ENCODE results near the gene RHOBTB3. TPM values are rescaled to one million over a fixed set of nuclear protein-coding genes. Genes with fewer than 3 reads are reported as not detected.

Gene RHOBTB3
- total RNA-seq, 1 experiment from 2014 or later: 85.6 TPM

- BruUV-seq (replicated peaks): no TSS peak
Measured at GRCh38 chr5:95837492-95837891, 106.4 kb downstream of the RHOBTB3 start.

GRCh38 chr5:95838001-95838520 lies 106.9 kb downstream of the RHOBTB3 start:
- Mint-ChIP-seq H3K9me3 (ENCODE audit: unreplicated experiment) (no peaks in the 10 kb centered on the region), H3K4me1 (ENCODE audit: low read depth, unreplicated experiment) (peaks cover 18% of the 10 kb centered on the region), H3K27ac (ENCODE audit: unreplicated experiment) (no peak overlapping the region), H3K4me3 (ENCODE audit: unreplicated experiment) (no peak overlapping the region), H3K27me3 (ENCODE audit: insufficient read depth, unreplicated experiment) (no peaks in the 10 kb centered on the region), H3K36me3 (ENCODE audit: insufficient read depth, unreplicated experiment) (peaks cover 8% of the 10 kb centered on the region)
- no peak for DNase-seq
- Histone ChIP-seq H3K4me1 (no peaks in the 10 kb centered on the region), H3K9me3 (no peaks in the 10 kb centered on the region), H3K36me3 (ENCODE audit: control insufficient read depth, insufficient read depth, low read length) (no peaks in the 10 kb centered on the region), H3K27me3 (replicated peaks; ENCODE audit: control insufficient read depth, insufficient read depth, low read length) (no peaks in the 10 kb centered on the region), H3K4me3 (ENCODE audit: low read depth, low read length) (no peak overlapping the region)
- ChIA-PET CTCF (interaction anchor here (1.2 kb wide), 1 partner anchor 9 kb away, joined by 3 read pairs; no protein-coding TSS in a partner anchor), POLR2A (no interaction called here)
- intact Hi-C loops (cut with micrococcal nuclease; ENCODE audit: unreplicated experiment): no loop called here
- no TSS peak for BruUV-seq (replicated peaks)
- no peak for TF ChIP-seq CTCF (IDR thresholded peaks at IDR 0.05; ENCODE audit: insufficient read depth in 1 of 2, low read depth in 1 of 2, low read length in 1 of 2, severe bottlenecking in 1 of 2, unreplicated experiment in 1 of 2)

More at GRCh38 chr5:95837492-95837891, 106.4 kb downstream of the RHOBTB3 start:
- intact Hi-C loops (cut with micrococcal nuclease; ENCODE audit: unreplicated experiment): no loop called here
- ChIA-PET POLR2A (no interaction called here), CTCF (interaction anchor here (1.2 kb wide), 1 partner anchor 9 kb away, joined by 3 read pairs; no protein-coding TSS in a partner anchor)
- no peak for DNase-seq
- Mint-ChIP-seq H3K36me3 (ENCODE audit: insufficient read depth, unreplicated experiment) (peaks cover 8% of the 10 kb centered on the region), H3K9me3 (ENCODE audit: unreplicated experiment) (no peaks in the 10 kb centered on the region), H3K4me1 (ENCODE audit: low read depth, unreplicated experiment) (peaks cover 24% of the 10 kb centered on the region), H3K27me3 (ENCODE audit: insufficient read depth, unreplicated experiment) (no peaks in the 10 kb centered on the region), H3K27ac (ENCODE audit: unreplicated experiment) (no peak overlapping the region), H3K4me3 (ENCODE audit: unreplicated experiment) (no peak overlapping the region)
- H3K4me1 ChIP-seq: no peaks in the 10 kb centered on the region
- H3K9me3 ChIP-seq: no peaks in the 10 kb centered on the region
- H3K36me3 ChIP-seq (ENCODE audit: control insufficient read depth, insufficient read depth, low read length): no peaks in the 10 kb centered on the region
- TF ChIP-seq CTCF (IDR thresholded peaks at IDR 0.05; ENCODE audit: insufficient read depth in 1 of 2, low read depth in 1 of 2, low read length in 1 of 2, severe bottlenecking in 1 of 2, unreplicated experiment in 1 of 2): no peak
- no peaks in the 10 kb centered on the region for H3K27me3 ChIP-seq (replicated peaks; ENCODE audit: control insufficient read depth, insufficient read depth, low read length)
- no peak overlapping the region for H3K4me3 ChIP-seq (ENCODE audit: low read depth, low read length)

GRCh38 chr5:95838556-95838955 lies 107.4 kb downstream of the RHOBTB3 start:
- CTCF ChIA-PET: interaction anchor here (1.2 kb wide), 1 partner anchor 8 kb away, joined by 3 read pairs; no protein-coding TSS in a partner anchor
- no TSS peak for BruUV-seq (replicated peaks)
- no peak for TF ChIP-seq CTCF (IDR thresholded peaks at IDR 0.05; ENCODE audit: insufficient read depth in 1 of 2, low read depth in 1 of 2, low read length in 1 of 2, severe bottlenecking in 1 of 2, unreplicated experiment in 1 of 2)
- Histone ChIP-seq H3K27me3 (replicated peaks; ENCODE audit: control insufficient read depth, insufficient read depth, low read length) (no peaks in the 10 kb centered on the region), H3K4me3 (ENCODE audit: low read depth, low read length) (no peak overlapping the region), H3K9me3 (no peaks in the 10 kb centered on the region), H3K36me3 (ENCODE audit: control insufficient read depth, insufficient read depth, low read length) (no peaks in the 10 kb centered on the region), H3K4me1 (no peaks in the 10 kb centered on the region)
- POLR2A ChIA-PET: no interaction called here
- intact Hi-C loops (cut with micrococcal nuclease; ENCODE audit: unreplicated experiment): no loop called here
- Mint-ChIP-seq H3K36me3 (ENCODE audit: insufficient read depth, unreplicated experiment) (peaks cover 8% of the 10 kb centered on the region), H3K27ac (ENCODE audit: unreplicated experiment) (no peak overlapping the region), H3K4me1 (ENCODE audit: low read depth, unreplicated experiment) (peaks cover 14% of the 10 kb centered on the region), H3K9me3 (ENCODE audit: unreplicated experiment) (no peaks in the 10 kb centered on the region), H3K4me3 (ENCODE audit: unreplicated experiment) (no peak overlapping the region), H3K27me3 (ENCODE audit: insufficient read depth, unreplicated experiment) (no peaks in the 10 kb centered on the region)
- DNase-seq: no peak
